ENCODE results near the gene MORC4. TPM values are rescaled to one million over a fixed set of nuclear protein-coding genes. Genes with fewer than 3 reads are reported as not detected.

Gene MORC4
- total RNA-seq, 2 donors from 2014 or later = 6.9 to 15.6 TPM

GRCh38 chrX:106995678-106996077 lies 4.3 kb downstream of the MORC4 start:
- ATAC-seq (no peak), DNase-seq (no peak)
- intact Hi-C loops (cut with DNase I) = no loop called here
- no peak overlapping the region for H3K27ac ChIP-seq
- no peaks in the 10 kb centered on the region for H3K27me3 ChIP-seq
- no peak for TF ChIP-seq CTCF (IDR thresholded peaks at IDR 0.05)
- no peak for TF ChIP-seq POLR2A (IDR thresholded peaks at IDR 0.05)
- H3K4me3 ChIP-seq = no peak overlapping the region
- H3K9me3 ChIP-seq = no peaks in the 10 kb centered on the region
- H3K36me3 ChIP-seq (replicated peaks in 1 of 2; ENCODE audit: insufficient read depth in 1 of 2, low read depth in 2 of 2) = no peaks in the 10 kb centered on the region
- no peaks in the 10 kb centered on the region for H3K4me1 ChIP-seq
- 88 to 100% methylated on average over 1 to 2 of the region's 2 CpGs for WGBS, 2 donors

GRCh38 chrX:106987488-106987887 lies 12.5 kb downstream of the MORC4 start:
- H3K4me1 ChIP-seq = no peaks in the 10 kb centered on the region
- no peak overlapping the region for H3K4me3 ChIP-seq
- no peak overlapping the region for H3K27ac ChIP-seq
- WGBS, 2 donors = 79 to 84% methylated on average over 2 of the region's 2 CpGs
- ATAC-seq (no peak), DNase-seq (no peak)
- no peaks in the 10 kb centered on the region for H3K9me3 ChIP-seq
- TF ChIP-seq POLR2A (IDR thresholded peaks at IDR 0.05) (no peak), CTCF (IDR thresholded peaks at IDR 0.05) (no peak)
- no peaks in the 10 kb centered on the region for H3K27me3 ChIP-seq
- intact Hi-C loops (cut with DNase I) = no loop called here
- no peaks in the 10 kb centered on the region for H3K36me3 ChIP-seq (replicated peaks in 1 of 2; ENCODE audit: insufficient read depth in 1 of 2, low read depth in 2 of 2)

GRCh38 chrX:106980952-106981626 lies 18.9 kb downstream of the MORC4 start:
- H3K27ac ChIP-seq = no peak overlapping the region
- H3K4me3 ChIP-seq = no peak overlapping the region
- DNase-seq (no peak), ATAC-seq (no peak)
- TF ChIP-seq CTCF (IDR thresholded peaks at IDR 0.05) (no peak), POLR2A (IDR thresholded peaks at IDR 0.05) (no peak)
- WGBS, 2 donors = 71 to 76% methylated on average over 6 of the region's 6 CpGs
- H3K9me3 ChIP-seq = no peaks in the 10 kb centered on the region
- no peaks in the 10 kb centered on the region for H3K27me3 ChIP-seq
- intact Hi-C loops (cut with DNase I) = no loop called here
- no peaks in the 10 kb centered on the region for H3K36me3 ChIP-seq (replicated peaks in 1 of 2; ENCODE audit: insufficient read depth in 1 of 2, low read depth in 2 of 2)
- H3K4me1 ChIP-seq = no peaks in the 10 kb centered on the region

GRCh38 chrX:106976416-106976815 lies 23.6 kb downstream of the MORC4 start:
- DNase-seq = no peak
- H3K9me3 ChIP-seq = no peaks in the 10 kb centered on the region
- intact Hi-C loops (cut with DNase I) = no loop called here

More at GRCh38 chrX:106976416-106976815, 23.6 kb downstream of the MORC4 start:
- no peak for TF ChIP-seq CTCF (IDR thresholded peaks at IDR 0.05)
- no peak for TF ChIP-seq POLR2A (IDR thresholded peaks at IDR 0.05)
- no peaks in the 10 kb centered on the region for H3K4me1 ChIP-seq
- WGBS, 2 donors = 88 to 92% methylated on average over 3 of the region's 3 CpGs
- no peaks in the 10 kb centered on the region for H3K27me3 ChIP-seq
- H3K27ac ChIP-seq = no peak overlapping the region
- H3K36me3 ChIP-seq (replicated peaks in 1 of 2; ENCODE audit: insufficient read depth in 1 of 2, low read depth in 2 of 2) = no peaks in the 10 kb centered on the region
- no peak overlapping the region for H3K4me3 ChIP-seq
- ATAC-seq = no peak

Measured in body of pancreas (tissue), 4 donors.